Ovary (tissue), 3 donors: ENCODE data around the gene HCFC2.

Experiments used
- POLR2A ChIP-seq: fragments of 450-650 bp; IDR thresholded peaks from one replicate; pipeline ENCODE4 v1.6.1; 2017; ENCODE audit warnings: antibody characterized with exemption, mild to moderate bottlenecking, moderate library complexity
- TF ChIP-seq, protein P1 (sequence below), 3 donors: fragments of 450-650 bp in 2 of 3; fragments of 200-600 bp in 1 of 3; IDR thresholded peaks; one replicate each; pipeline versions ENCODE4 v1.5.1 to v1.8.0; 2016 to 2022; ENCODE audit warnings: antibody characterized with exemption in 3 of 3, mild to moderate bottlenecking in 1 of 3
- donor health status: DM: no; HTN: no; CAD: no.

DNA sequence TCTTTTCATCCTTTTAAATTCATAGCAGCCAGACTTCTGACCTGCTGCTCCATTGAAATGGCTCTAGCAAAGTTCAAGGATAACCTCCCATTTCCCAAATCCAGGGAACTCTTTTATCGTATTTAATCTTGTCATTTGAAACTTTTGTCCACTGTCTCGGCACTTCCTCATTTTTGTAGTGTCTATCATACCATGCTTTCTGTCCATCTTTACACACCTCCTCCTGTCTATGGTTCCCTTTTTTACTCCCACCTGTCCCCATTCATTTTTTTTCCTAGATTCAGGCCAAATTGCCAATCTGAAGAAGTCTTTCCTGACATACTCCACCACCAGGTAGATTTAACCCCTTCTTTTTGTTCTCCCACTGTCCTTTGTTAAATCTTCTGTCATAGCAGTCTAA lies 42.6 kb downstream of the HCFC2 start:
- TF ChIP-seq, protein P1, sequence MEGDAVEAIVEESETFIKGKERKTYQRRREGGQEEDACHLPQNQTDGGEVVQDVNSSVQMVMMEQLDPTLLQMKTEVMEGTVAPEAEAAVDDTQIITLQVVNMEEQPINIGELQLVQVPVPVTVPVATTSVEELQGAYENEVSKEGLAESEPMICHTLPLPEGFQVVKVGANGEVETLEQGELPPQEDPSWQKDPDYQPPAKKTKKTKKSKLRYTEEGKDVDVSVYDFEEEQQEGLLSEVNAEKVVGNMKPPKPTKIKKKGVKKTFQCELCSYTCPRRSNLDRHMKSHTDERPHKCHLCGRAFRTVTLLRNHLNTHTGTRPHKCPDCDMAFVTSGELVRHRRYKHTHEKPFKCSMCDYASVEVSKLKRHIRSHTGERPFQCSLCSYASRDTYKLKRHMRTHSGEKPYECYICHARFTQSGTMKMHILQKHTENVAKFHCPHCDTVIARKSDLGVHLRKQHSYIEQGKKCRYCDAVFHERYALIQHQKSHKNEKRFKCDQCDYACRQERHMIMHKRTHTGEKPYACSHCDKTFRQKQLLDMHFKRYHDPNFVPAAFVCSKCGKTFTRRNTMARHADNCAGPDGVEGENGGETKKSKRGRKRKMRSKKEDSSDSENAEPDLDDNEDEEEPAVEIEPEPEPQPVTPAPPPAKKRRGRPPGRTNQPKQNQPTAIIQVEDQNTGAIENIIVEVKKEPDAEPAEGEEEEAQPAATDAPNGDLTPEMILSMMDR (IDR thresholded peaks at IDR 0.05), result no peak
- TF ChIP-seq POLR2A, result no peak
